GM18520 (cell line): ENCODE data around the gene NAV2.

Experiments
- ATAC-seq: cut with Tn5 transposase; IDR thresholded peaks from one replicate; pipeline ENCODE4 v1.9.1; 2021; ENCODE audit not compliant: unreplicated experiment

The NAV2 gene

DNA sequence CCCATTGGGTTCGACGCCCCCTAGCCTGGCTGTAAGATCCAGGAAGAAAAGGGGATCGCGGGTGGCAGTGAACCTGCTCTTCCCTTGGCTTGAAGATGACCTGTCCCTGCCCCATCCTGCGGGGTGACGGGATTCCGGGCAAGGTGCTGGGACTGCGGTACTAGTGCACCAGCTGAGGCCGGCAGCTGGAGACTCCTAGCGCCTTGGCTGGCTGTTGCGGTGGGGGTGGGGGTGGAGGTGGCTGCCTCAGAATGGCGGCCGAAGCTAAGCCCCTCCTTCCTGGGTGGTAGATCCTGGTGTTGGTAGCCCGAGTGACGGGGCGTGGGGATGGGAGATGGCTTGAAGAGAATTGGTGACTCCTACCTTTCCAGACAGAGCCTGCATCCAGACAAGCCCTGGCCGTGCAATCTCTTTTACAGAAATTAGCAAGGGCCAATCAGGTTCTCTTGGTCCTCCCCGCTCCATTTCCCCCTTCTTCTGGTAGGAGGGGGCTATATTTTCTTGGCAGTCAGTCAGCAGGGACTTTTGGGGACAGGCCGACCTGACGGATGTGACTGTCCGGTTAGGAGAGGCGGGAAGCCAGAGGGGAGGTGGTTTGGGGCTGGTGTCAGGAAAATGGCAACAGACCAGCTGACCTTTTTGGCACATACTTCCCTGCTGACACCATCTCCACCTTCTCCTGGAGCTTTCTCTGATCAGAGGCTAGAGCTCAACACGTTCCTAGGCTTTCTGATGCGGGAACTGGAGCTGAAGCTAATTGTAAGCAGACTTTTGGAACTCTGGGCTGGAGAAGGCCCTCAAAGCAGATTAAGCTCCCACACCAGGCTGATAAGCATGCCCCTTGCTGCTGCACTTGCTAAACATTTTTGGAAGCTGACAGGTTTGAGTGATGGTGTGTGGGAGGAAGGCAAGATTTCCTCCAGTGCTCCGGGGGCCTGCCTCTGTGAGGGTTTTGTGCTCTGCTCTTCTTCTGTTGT lies 2.0 kb downstream of the NAV2 start:
- ATAC-seq = no peak

DNA sequence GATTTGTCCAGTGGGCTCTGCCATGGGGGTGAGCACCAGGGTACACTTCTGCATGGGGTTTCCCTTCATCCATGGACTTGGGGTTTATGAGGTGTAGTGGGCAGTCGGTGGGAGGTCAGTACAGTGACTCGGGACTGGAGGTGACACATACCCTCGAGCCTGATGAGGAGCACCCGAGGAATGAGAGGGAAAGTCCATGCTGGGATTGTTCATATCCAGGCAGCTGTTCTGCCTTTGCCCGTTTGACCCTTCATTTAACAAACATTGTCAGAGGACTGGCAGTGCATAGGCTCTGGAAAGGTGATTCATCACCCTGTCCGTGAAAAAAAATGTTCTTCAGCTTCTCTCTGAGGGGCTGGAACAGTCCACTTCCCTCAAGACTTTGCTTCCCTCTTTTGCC lies 2.7 kb downstream of the NAV2 start:
- no peak for ATAC-seq

DNA sequence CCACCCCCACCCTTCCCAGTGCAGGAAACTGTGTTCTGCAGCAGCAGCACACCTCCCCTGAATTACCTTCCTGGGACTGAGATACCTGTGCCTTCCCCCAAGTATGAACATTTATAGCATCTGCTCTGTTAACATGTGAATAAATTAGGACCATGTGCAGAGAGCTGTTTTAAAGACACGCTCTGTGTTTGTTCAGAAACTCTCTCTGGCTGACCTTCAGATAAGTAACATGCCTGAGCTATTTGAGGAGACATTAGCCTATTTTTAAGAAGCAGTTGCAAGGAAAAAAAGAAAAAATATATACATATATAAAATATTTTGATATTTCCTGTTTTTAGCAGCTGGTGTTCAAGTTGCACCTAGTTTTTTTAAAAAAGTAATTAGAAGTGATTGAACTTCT lies 5.4 kb downstream of the NAV2 start:
- ATAC-seq = no peak

DNA sequence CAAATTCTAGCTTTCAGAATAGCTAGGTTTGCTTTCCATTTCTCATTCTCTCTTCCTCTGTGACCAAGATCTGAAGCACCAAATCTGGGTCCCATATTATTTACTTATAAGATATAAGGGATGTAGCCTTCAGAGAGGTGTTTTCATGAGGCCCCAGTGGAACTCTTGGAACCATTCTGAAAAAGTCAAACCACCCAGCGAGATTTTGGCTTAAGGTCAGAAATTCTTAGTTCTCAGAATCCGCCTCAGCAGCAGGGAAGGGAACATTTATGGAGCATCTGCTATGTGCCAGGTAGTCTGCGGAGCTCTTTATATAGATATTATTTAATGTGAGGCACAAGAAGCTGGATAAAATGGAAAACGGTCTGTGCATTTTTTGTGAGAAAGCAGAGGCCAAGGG lies 6.3 kb downstream of the NAV2 start:
- ATAC-seq = no peak

DNA sequence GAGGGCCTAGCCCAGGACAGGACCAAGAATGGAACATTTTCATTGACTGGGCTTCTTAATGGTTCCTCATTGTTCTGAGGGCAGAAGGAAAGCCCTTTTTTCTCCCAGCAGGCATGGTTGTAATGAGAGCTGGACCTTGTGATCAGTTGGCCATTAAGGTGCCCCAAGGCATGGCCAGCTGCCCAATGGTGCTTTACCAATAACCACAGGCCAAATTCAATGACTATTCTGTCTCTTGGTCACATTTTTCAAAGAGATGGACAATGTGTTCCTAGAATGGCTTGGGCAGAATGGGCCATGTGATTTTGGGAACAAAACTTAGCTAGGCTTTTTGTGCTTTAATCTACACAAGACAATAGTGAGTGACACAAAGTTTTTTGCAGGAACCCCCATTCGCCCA lies 7.3 kb downstream of the NAV2 start:
- no peak for ATAC-seq

DNA sequence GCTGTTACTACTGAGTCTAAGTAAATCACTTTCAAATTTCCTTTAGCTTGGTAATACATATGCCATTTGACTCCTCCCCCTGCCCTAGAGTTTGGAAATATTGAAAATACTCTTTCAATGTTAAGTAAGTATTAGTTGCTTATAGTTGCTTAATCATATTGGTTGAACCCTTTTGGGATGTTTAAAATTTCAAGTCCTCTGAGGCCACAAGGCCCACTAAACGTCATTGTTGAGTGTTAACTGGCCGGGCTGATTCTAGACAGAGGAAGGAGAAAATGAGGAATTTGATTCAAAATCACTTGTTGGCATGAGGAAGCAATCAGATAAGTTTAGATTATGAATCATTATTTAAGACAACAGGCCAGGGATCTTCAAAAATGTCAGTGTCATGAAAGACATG lies 8.5 kb downstream of the NAV2 start:
- ATAC-seq = no peak

DNA sequence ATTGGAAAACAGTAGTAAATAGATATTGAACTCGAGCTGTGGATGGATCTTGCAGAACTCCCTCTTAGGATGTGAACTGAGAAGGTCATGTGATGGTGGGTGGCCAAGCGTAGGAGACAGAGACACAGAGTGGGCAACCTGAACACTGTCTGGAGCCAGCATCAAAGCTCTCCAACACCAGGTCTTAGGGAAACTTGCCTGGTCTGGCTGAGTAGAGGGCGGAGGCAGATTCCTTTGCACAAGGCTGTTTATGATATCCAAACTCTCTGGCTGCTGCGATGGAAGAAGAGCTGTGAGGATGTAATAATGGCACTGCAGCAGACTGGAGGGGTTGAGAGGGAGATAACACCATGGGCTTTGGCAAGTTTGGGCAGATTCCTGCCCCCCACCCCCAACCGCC lies 10.1 kb downstream of the NAV2 start:
- ATAC-seq = no peak

DNA sequence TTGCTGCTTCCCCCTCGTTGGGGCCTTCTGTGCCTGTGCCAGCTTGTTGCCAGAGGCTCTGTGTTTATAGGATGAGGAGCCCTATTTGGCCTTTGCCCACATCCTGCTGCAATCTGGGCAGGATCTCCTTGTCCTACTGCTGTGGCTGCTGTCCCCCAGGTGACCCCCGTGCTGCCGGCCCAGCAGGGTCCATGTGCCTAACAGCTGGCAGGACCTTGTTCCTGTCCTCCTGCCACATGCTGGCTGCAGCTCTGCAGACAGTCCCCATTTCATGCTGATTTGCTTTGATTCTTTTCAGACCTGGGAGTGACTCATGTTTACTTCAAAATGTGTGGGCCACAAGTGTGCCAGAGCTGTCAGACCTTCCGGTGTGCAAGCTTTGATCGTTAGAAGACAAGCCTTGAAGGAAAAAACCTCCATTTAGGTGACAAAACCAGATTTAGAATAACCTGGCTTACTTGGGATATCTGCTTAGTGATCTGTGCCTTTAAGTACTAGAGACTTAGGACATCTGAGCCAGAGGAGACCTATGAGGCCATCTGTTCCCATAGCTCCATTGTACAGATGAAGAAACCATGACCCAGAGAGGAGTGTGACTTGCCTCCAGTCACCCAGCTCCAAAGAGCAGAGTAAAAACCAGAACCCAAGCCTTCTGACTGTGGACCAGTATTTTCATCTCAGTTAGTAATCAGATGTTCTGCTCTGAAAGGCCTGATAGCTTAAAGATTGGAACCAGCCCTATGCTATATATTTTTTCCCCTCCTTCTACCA lies 11.1 kb downstream of the NAV2 start:
- ATAC-seq = no peak

DNA sequence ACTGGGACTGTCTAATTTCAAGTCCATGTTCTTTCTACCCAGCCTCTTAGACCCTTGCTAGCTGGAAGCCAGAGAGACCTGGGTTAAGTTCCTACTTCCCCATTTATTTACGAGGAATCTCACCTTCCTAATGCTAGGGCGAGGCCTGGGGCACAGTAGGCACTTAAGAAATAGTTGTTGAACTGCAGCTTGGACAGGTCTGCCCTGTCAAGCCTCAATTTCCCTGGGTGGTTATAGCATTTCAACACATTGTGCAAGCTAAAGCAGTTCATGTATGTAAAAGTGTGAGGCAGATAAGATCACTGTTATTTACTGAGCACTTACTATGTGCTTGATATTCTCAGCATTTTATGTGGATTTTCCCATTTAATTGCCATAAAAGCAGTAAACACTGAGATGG lies 12.1 kb downstream of the NAV2 start:
- ATAC-seq = no peak

DNA sequence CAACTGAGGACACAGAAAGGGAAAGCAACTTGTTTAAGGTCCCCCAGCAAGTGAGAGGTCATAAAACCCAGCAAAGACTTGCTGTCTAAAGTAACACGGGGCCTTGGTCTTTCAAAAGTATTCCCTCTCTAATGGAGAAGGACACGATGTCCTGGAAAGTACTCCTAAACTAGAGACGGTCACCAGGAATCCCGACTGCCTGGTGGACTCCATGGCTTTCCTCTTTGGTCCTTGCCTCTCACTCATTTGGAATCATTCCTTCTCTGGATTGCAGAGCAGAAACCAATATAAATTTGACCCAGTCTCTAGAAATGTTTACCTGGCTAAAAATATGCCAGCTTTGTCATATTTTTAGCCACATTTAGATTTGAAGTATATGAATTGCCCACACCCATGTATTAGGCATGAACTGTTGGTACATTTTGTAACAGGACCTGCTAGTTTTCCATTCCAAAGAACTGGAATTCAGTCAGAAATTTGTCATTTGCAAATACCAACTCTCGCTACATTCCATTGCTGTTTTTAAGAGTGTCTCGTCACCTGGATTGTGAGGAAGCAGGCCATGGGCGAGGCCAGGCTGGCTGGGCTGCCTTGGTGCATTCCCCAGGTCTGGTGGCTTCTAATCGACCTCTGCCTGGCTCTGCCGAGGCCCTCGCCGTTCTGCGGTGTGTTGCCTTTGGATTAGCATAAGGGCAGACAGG lies 12.9 kb downstream of the NAV2 start:
- no peak for ATAC-seq

DNA sequence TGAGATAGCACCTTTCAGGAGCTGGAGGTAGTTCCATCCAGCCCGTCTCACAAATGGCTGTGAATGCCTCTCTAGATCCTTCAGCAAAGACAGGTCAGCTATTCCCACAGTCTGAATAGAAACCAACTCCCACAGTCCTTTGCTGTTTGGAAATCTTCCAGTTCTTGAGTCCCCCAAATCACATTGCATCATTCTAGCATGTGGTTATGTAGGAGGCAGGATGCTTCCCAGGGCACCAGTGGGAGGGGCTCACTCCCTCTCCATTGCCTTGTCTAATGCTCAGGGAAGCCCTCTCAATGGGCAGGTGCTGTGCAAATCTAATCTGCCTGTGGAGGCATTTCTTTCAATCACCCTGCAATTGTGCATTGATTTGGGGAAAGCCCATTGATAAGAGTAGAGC lies 14.6 kb downstream of the NAV2 start:
- no peak for ATAC-seq

DNA sequence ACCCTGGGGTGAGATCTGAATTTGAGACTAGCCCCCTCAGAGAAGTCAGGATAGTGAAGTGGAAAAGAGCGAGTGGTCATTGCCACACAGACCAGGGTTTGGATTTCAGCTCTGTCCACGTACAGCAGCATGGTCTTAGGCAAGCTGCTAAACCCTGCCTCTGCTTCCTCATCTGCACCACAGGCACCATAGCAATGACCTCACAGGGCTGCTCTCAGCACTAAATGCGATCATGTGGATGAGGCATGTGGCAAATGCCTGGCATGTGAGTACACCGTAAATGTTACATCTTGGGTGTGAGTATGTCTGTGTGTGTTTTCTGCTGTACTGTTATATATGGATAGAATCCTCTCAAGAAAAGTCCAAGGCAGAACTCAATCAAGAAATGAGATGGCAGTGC lies 15.8 kb downstream of the NAV2 start:
- ATAC-seq = no peak

DNA sequence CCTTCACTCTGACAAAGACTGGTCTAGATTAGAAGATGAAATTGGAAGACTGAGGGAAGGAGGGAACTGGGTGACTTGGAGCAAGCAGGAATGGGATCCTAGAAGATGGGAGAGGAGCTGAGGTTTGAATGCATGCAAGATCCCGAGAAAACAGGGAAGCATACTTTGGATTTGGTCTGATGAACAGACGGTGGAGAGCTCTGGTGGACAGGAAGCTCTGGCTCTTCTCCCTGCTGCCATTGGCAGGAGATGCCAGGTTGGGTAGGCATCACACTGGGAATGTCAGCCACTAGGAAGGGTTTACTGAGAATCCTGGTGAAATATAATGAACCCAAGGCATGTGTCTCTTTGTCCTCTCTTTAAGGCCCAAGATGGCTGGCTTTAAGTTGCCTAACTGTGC lies 16.5 kb downstream of the NAV2 start:
- no peak for ATAC-seq

DNA sequence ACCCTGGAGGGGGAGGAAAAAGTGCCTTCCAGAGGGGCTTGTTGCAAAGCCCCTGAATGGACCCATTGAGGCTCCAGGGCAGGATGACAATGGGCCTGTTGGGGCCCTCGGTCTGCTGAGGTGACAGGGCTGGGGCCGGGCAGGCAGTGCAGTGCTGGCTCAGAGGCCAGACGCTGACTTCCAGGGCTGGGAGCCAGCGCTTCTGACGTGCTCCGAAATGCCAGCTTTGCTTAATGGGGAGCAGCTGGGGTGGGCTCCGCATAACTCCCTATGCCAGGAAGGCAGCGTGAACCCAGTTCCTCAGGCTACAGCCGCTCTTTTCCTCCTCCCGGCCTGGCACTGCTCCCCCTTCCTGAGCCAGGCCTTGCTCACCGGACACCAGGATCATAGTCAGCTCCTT lies 17.7 kb downstream of the NAV2 start:
- no peak for ATAC-seq

DNA sequence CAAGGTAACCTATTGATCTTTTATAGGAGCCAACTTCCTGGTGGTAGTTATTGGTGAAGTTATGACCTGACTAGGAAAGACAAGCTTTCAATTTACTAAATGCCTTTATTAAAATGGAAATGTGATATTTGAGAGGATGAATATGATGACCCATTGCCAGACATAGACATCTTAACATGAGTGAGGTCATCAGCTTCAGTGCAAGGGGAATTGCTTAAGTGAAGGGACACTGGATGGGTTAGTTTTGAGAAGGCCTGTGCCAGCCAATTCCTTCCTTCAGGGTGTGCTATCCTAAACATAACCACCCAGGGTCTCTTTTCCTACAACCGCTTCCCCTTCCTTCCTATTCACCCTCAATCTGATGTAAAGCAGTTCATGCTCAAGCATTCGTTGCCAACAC lies 21.5 kb downstream of the NAV2 start:
- ATAC-seq = no peak

DNA sequence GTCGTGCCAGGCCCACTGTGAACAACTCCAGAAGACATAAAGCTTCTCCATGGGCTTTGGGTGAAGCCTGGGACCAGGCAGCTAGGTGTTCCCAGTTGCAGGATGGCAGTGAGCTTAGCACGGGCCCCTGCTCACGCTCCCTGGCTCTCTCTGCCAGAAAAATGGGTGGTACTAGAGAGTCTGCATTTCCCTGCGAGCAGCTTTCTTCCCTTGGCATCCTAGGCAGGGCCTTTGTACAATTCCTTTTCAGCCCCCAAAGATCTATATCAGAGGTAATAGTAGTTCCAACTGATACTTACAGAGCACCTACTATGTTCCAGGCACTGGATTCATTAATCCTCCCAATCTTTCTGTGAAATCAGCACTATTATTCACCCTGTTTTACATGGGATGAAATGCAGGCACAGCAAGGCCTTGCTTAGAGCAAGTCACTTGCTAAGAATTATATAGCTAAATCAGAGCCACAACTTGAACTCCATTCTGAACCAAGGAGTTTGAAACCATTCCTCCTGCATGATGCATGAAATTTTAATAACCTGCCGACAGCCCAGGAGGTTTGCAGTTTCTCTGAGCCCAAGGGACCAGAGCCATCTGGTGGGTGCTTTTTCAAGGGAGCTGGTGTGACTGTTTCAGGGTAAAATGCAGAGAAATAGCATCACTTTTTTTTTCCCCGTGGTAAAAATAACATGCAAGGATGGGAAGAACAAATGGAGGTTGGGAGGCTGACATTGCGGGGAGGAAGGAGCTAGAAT lies 22.7 kb downstream of the NAV2 start:
- ATAC-seq = no peak

DNA sequence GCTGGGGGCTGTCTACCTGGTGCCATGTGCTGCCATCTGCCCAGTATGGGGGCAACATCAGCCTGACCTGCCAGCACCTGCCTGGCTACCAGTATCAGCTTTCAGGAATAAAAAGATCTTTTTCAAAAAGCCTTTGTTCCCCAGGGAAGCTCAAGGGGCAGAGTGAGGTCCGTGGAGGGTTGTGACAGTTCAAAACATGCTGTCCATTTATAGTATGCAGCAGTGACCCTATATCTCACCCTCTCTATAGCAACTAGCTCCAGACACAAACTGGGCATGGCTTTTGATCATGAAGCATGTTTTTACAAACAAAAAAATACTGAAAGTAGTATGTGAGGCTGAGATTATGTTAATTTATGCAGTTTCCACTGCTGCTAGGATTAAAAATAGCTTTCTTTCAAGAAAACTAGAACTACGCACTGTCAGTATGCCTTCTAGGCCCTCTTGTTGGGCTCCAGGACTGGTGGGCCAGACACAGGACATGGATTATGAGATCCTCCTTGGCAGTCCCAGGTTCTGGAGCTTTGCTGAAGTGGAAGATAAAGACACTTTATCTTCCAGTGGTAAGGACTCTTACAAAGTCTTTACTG lies 23.4 kb downstream of the NAV2 start:
- ATAC-seq = no peak

DNA sequence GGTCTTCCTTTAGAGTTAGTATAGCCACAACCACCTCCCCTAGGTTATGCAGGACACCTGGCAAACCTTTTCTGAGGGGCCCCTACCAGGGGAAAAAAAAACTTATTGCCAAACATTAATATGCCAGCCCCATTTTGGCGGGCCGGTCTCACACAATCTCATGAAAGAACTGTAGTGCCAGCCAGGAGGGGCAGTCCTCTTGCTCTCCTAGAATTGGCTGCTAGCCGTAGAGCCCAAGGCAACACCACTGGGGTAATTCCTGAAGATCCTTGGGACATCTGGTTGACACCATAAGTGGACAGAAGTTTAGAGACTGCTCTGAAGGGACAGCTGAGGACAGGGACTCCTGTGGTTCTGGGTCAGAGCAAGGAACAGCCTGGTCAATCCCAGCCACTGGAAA lies 24.2 kb downstream of the NAV2 start:
- ATAC-seq = no peak

DNA sequence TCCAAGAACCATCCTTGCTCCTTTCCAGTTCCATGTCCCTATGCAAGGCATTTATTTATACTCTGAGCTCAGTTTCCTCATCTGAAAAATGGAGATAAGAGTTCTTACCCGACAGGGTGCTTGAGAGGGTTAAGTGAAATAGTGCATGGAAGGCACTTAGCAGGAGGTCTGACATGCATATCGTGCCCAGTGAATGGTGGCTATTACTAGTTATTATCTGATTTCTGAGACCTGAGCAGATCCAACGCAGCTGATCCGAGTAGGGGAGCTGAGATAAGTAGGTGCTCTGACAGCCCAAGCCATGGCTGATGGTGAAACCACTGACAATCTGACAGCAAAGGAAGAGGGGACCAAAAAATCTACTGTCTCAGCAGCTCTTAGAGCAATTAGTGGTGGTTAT lies 24.9 kb downstream of the NAV2 start:
- no peak for ATAC-seq

DNA sequence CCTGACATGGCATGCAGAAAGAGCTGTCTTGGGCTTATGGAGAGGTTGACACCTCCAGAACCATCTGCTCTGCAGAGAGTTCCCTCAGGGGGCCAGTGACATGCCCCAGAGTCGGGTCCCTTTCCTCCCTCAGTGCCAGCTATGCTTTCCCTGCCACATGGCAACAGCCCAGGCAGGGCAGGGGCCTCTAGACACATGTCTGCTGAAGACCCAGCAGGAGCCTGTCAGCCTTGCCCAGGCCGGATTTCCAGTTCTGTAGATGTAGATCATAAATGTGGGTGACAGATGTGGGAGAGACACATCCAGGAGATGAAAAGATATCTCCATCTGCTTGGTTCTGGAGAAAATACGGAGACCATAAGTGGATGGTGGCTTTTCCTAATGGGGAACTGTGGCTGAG lies 25.5 kb downstream of the NAV2 start:
- no peak for ATAC-seq

DNA sequence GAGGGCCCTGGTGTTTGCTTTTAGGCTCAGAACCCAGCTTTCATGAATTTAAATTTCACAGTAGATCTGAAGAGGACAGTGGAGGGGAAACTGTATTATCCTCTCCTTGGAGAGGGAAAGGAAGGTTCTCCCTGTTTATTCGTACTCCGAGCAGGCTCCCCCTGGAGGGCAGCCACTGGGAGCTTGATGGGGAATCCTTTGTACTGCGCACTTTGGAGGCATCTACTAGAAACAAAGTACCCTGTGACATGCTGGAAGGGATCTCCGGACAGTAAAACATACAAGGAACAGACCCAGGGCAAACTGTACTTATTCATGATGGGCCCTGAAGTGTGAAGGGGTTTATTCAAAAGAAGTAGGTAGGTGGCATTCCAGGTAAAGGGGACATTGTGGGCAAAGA lies 27.2 kb downstream of the NAV2 start:
- no peak for ATAC-seq
